HepG2 (cell line): ENCODE results near the gene PPDPF. TPM values are rescaled to one million over a fixed set of nuclear protein-coding genes. Genes with fewer than 3 reads are reported as not detected.

Experiments
- ATAC-seq: fragments of 200-7000 bp; cut with Tn5 transposase; 3 replicates; pipeline ENCODE4 v1.9.1; 2020; ENCODE audit warnings: mild to moderate bottlenecking, moderate library complexity
- BruUV-seq: library from RNA; stranded (reverse); fragments of 400-500 nt; replicated peaks from 2 replicates; lab custom pipeline; 2021; lab: Mats Ljungman, UMichigan
- CTCF ChIA-PET: fragments of 300-600 bp; formaldehyde crosslinking; extraction: SDS; loops from one replicate; lab custom pipeline; 2021; ENCODE audit warnings: low total read pairs, inconsistent platforms, low intra/inter-chr PET ratio; lab: Yijun Ruan, JAX
- POLR2A ChIA-PET: fragments of 350-600 bp; sonication (Branson Sonifier 250); formaldehyde crosslinking; loops from one replicate; lab custom pipeline; 2020; ENCODE audit warnings: antibody characterized with exemption, inconsistent platforms; lab: Yijun Ruan, JAX
- DNase-seq: peaks from one replicate; pipeline ENCODE4 v3.0.0-alpha.2; 2015; ENCODE audit warnings: low spot score
- FAIRE-seq: peaks from 3 replicates; lab custom pipeline; 2011; peaks lifted over from hg19 to GRCh38; lab: Jason Lieb, UNC
- H2AFZ ChIP-seq: one replicate; pipeline ENCODE4 v1.6.1; 2011; ENCODE audit warnings: low read length, inconsistent platforms
- H3K27ac ChIP-seq: fragments of 300-600 bp; 3 replicates; pipeline ENCODE4 v1.8.0; 2011; ENCODE audit warnings: mixed run types, mild to moderate bottlenecking, mixed read lengths, low read length, inconsistent platforms; ENCODE audit not compliant: insufficient read depth; ENCODE audit errors: extremely low read length
- H3K27me3 ChIP-seq, 2 experiments: fragments of 200-600 bp in 1 of 2; 2 replicates in 1 of 2; 3 replicates in 1 of 2; pipeline versions ENCODE4 v1.6.0 to v1.8.0; 2011; ENCODE audit warnings: low read length in 2 of 2, mild to moderate bottlenecking in 2 of 2, moderate library complexity in 2 of 2, inconsistent platforms in 1 of 2; ENCODE audit not compliant: insufficient read depth in 2 of 2, control insufficient read depth in 1 of 2
- H3K36me3 ChIP-seq, 2 experiments: fragments of 200-600 bp in 1 of 2; replicated peaks in 1 of 2; 2 replicates in 1 of 2; 3 replicates in 1 of 2; pipeline versions ENCODE4 v1.5.1 to v1.8.0; 2011; ENCODE audit warnings: low read length in 2 of 2, inconsistent platforms in 1 of 2; ENCODE audit not compliant: insufficient read depth in 2 of 2, control insufficient read depth in 1 of 2
- H3K4me1 ChIP-seq: 2 replicates; pipeline ENCODE4 v1.5.1; 2012; ENCODE audit warnings: low read length, inconsistent platforms; ENCODE audit not compliant: insufficient read depth
- H3K4me2 ChIP-seq: 2 replicates; pipeline ENCODE4 v1.6.0; 2011; ENCODE audit warnings: low read depth, low read length, inconsistent platforms
- H3K4me3 ChIP-seq, 3 experiments: fragments of 200-600 bp in 1 of 3; sonication (generic), shearing (Covaris generic) in 1 of 3; replicated peaks in 1 of 3; 2 replicates each; pipeline ENCODE4 v1.5.1; 2011 to 2016; ENCODE audit warnings: low read length in 3 of 3, inconsistent platforms in 2 of 3, low read depth in 2 of 3, mild to moderate bottlenecking in 2 of 3, control low read depth in 1 of 3, mixed read lengths in 1 of 3; ENCODE audit not compliant: insufficient read depth in 1 of 3
- H3K79me2 ChIP-seq: one replicate; pipeline ENCODE4 v1.6.1; 2011; ENCODE audit warnings: low read length, inconsistent platforms; ENCODE audit not compliant: insufficient read depth
- H3K9ac ChIP-seq: 2 replicates; pipeline ENCODE4 v1.6.0; 2011; ENCODE audit warnings: mild to moderate bottlenecking, low read depth, low read length, inconsistent platforms; ENCODE audit not compliant: insufficient read depth
- H3K9me3 ChIP-seq: 2 replicates; pipeline ENCODE4 v1.5.1; 2012; ENCODE audit warnings: mild to moderate bottlenecking, low read length
- H4K20me1 ChIP-seq: 2 replicates; pipeline ENCODE4 v1.6.0; 2011; ENCODE audit warnings: inconsistent platforms, mild to moderate bottlenecking, low read length, moderate library complexity; ENCODE audit not compliant: insufficient read depth
- BCL3 ChIP-seq: sonication (generic); formaldehyde crosslinking; IDR thresholded peaks from 2 replicates; pipeline ENCODE4 v1.5.1; 2020; ENCODE audit warnings: mild to moderate bottlenecking, missing genetic modification reagents, moderate library complexity
- BRD4 ChIP-seq: sonication (generic); formaldehyde crosslinking; IDR thresholded peaks from 2 replicates; pipeline ENCODE4 v1.4.0; 2020; ENCODE audit warnings: missing genetic modification reagents
- CBX2 ChIP-seq, 2 experiments: fragments of 200-600 bp in 1 of 2; sonication (generic); formaldehyde crosslinking in 1 of 2; IDR thresholded peaks; 2 replicates each; pipeline versions ENCODE4 v1.7.0 to v1.8.1; 2018 to 2022; ENCODE audit warnings: low read depth in 2 of 2, low read length in 1 of 2, mild to moderate bottlenecking in 1 of 2, missing genetic modification reagents in 1 of 2
- CEBPB ChIP-seq: IDR thresholded peaks from 2 replicates; pipeline ENCODE4 v1.6.1; 2011; ENCODE audit warnings: low read depth, low read length, improper control_type of control experiment, borderline replicate concordance
- EEA1 ChIP-seq: sonication (generic); formaldehyde crosslinking; IDR thresholded peaks from 2 replicates; pipeline ENCODE4 v1.5.1; 2020; ENCODE audit warnings: mild to moderate bottlenecking, missing genetic modification reagents, borderline replicate concordance
- IKZF5 ChIP-seq: IDR thresholded peaks from 2 replicates; pipeline ENCODE4 v1.6.1; 2018; ENCODE audit warnings: missing genetic modification reagents, mild to moderate bottlenecking, missing compliant biosample characterization
- MTF2 ChIP-seq: sonication (generic); formaldehyde crosslinking; IDR thresholded peaks from 2 replicates; pipeline ENCODE4 v1.5.0; 2020; ENCODE audit warnings: missing genetic modification reagents, borderline replicate concordance
- RARG ChIP-seq: sonication (generic); formaldehyde crosslinking; IDR thresholded peaks from 2 replicates; pipeline ENCODE4 v1.4.0; 2020; ENCODE audit warnings: low read depth, mild to moderate bottlenecking, missing genetic modification reagents
- RCOR2 ChIP-seq: IDR thresholded peaks from 2 replicates; pipeline ENCODE4 v1.6.1; 2016; ENCODE audit warnings: missing biosample characterization, missing genetic modification reagents
- SIN3B ChIP-seq: fragments of 150-350 bp; IDR thresholded peaks from 2 replicates; pipeline ENCODE4 v1.6.1; 2014; ENCODE audit warnings: low read length
- TCF12 ChIP-seq, 2 experiments: fragments of 450-650 bp in 1 of 2; sonication (generic) in 1 of 2; formaldehyde crosslinking in 1 of 2; IDR thresholded peaks; 2 replicates each; pipeline versions ENCODE4 v1.6.1 to v1.8.0; 2017 to 2022; ENCODE audit warnings: antibody characterized with exemption in 1 of 2, mild to moderate bottlenecking in 1 of 2, missing genetic modification reagents in 1 of 2, moderate library complexity in 1 of 2
- TP53 ChIP-seq: sonication (generic); formaldehyde crosslinking; conservative IDR thresholded peaks from 2 replicates; pipeline ENCODE4 v1.4.0; 2020; ENCODE audit warnings: missing genetic modification reagents
- ZEB1 ChIP-seq: IDR thresholded peaks from 2 replicates; pipeline ENCODE4 v1.6.1; 2012; ENCODE audit warnings: mild to moderate bottlenecking, low read depth, inconsistent platforms; ENCODE audit not compliant: insufficient replicate concordance
- ZMYM2 ChIP-seq: sonication (generic); formaldehyde crosslinking; IDR thresholded peaks from 2 replicates; pipeline ENCODE4 v1.8.0; 2022; ENCODE audit warnings: mild to moderate bottlenecking, missing genetic modification reagents
- ZNF644 ChIP-seq: IDR thresholded peaks from 2 replicates; pipeline ENCODE4 v1.6.1; 2016; ENCODE audit warnings: low read depth
- ZNF709 ChIP-seq: sonication (generic); formaldehyde crosslinking; IDR thresholded peaks from 2 replicates; pipeline ENCODE4 v1.5.0; 2020; ENCODE audit warnings: mild to moderate bottlenecking, missing genetic modification reagents
- ZNF850 ChIP-seq: sonication (generic); formaldehyde crosslinking; conservative IDR thresholded peaks from 2 replicates; pipeline ENCODE4 v1.9.0; 2021; ENCODE audit warnings: mild to moderate bottlenecking, missing genetic modification reagents
- WGBS: methylation state at CpG from one replicate; pipeline ENCODE4 v1.1.6; 2017; ENCODE audit warnings: low lambda C conversion rate; 5-methylcytosine and 5-hydroxymethylcytosine counted together
- in situ Hi-C: cut with HindIII; loops from 2 replicates; pipeline ENCODE4 v1.10.0; 2017; ENCODE audit warnings: low pct_unique_long_range_greater_than_20kb; ENCODE audit not compliant: extremely low pct_ligation_motif_present
- intact Hi-C: fragments of 100-400 bp; cut with micrococcal nuclease; formaldehyde crosslinking; loops from one replicate; pipeline ENCODE4 v1.10.0; 2022; ENCODE audit not compliant: unreplicated experiment
- polyA plus RNA-seq, 8 experiments: library from polyadenylated mRNA; depleted of rRNA in 3 of 8; stranded (reverse) in 7 of 8; unstranded in 1 of 8; fragments of >200 nt; fragmentation: Illumina TruSeq in 4 of 8; extraction: Trizol in 4 of 8; gene quantifications; 2 replicates each; pipeline versions ENCODE4 v1.2.1 to v1.2.3, GENCODE V29; 2011 to 2016; ENCODE audit warnings: low read depth in 4 of 8, missing spikeins in 1 of 8, mixed read lengths in 1 of 8; ENCODE audit not compliant: insufficient read depth in 1 of 8
- total RNA-seq, 5 experiments: library from RNA; depleted of rRNA; stranded (reverse); fragments of >200 nt; fragmentation: Illumina TruSeq; extraction: Trizol; gene quantifications; 2 replicates each; pipeline ENCODE4 v1.2.3, GENCODE V29; 2016; ENCODE audit warnings: low read depth in 1 of 5

PPDPF gene
- total and polyA plus RNA-seq, 2 of the 13 experiments (the other 11 are each of a cell fraction or from before 2014, with no cell fraction given), result 1.8 to 7.0 TPM

- peaks cover 9 to 39% of the 10 kb centered on the region in 2 experiments; a peak in 4 of 5 replicates for H3K27me3 ChIP-seq
- TF ChIP-seq TCF12 (IDR thresholded peaks at IDR 0.05) (no peak), TCF12 (CRISPR knock-in tag; IDR thresholded peaks at IDR 0.05) (no peak), ZNF850 (CRISPR knock-in tag) (no peak), EEA1 (CRISPR knock-in tag) (no peak), CBX2 (IDR thresholded peaks at IDR 0.05; ENCODE audit: low read depth, low read length) (no peak), CBX2 (CRISPR knock-in tag; IDR thresholded peaks at IDR 0.05; ENCODE audit: low read depth) (no peak), BRD4 (CRISPR knock-in tag) (no peak), ZEB1 (no peak), CEBPB (no peak), BCL3 (CRISPR knock-in tag) (no peak), ZNF709 (CRISPR knock-in tag) (no peak), IKZF5 (CRISPR knock-in tag) (no peak), ZNF644 (CRISPR knock-in tag) (no peak), MTF2 (CRISPR knock-in tag) (no peak), TP53 (CRISPR knock-in tag) (no peak), RARG (CRISPR knock-in tag) (no peak), ZMYM2 (CRISPR knock-in tag) (no peak), RCOR2 (CRISPR knock-in tag) (no peak), SIN3B (no peak)
- H3K4me2 ChIP-seq, result no peak overlapping the region
- ATAC-seq, result no peak
- BruUV-seq, result no TSS peak
- intact Hi-C loops, result no loop called here
- no peaks in the 10 kb centered on the region for H3K9me3 ChIP-seq
- no peak overlapping the region for H3K9ac ChIP-seq
- WGBS, result 65% methylated on average over 3 of the region's 3 CpGs
- H3K27ac ChIP-seq, result no peak overlapping the region
- H3K36me3 ChIP-seq, result no peaks in the 10 kb centered on the region
- in situ Hi-C loops, result no loop called here
- FAIRE-seq, result no peak
- no peak overlapping the region for H3K4me3 ChIP-seq
- ChIA-PET CTCF (no interaction called here), POLR2A (no interaction called here)
- peaks cover 4% of the 10 kb centered on the region; the same call in 1 of the 2 replicates for H3K4me1 ChIP-seq
- no peaks in the 10 kb centered on the region for H3K79me2 ChIP-seq
- DNase-seq, result no peak
- peaks cover 6% of the 10 kb centered on the region; the same call in 1 of the 2 replicates for H4K20me1 ChIP-seq
- H2AFZ ChIP-seq, result no peak overlapping the region
These were observed 4.6 kb downstream of the PPDPF start for GRCh38 chr20:63525185-63525584.
